ENCODE results near the gene AATF. TPM values are rescaled to one million over a fixed set of nuclear protein-coding genes. Genes with fewer than 3 reads are reported as not detected.
"Not testable (repeated sequence)": the region's sequence is repeated elsewhere in the genome, so short reads cannot be mapped to it uniquely, and the experiment has no call there.

Gene AATF
- total RNA-seq, 1 donor from 2014 or later = 42.8 TPM

DNA sequence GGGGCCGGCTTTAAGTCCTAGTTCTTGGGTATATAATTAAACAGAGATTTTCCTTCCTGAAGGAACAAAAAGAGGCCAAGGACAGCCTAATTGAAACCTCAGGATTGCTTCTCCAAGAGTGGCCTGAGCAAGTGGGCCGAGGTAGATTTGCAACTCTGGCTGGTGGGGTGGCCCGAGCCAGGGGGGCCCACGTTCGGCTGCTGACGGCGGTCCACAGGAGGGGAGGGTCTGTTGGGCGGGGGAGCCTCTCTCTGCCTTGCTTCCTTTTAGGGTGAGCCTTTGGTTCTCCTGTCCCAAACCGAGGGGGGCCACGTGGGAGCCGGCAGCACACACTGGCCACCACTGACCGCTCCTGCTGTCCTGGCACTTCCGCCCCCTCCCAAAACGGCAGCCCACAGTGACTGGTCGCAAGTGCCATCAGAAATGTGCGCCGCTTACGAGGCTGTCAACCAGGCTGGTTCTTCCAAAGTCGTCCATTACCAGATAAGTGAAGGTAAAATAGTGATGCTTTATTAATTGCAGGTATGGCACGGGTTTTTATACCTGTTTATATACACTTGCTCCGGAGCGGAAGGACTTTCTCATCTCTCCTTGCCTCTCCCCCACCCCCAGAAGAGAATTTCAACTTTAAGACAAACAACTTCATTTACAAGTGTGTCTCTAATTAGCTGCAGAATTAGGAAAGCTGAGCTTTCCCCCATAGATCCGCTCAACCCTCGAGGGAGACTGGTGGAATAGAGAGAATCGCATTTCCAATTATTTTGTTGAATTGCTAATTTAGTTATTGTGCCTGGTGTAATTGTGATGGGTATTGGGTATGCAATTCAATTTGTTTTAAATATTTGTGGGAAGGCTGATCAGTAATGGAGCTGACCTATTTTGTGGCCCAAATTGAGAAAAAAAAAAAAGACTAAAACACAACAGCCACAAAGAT is 117.8 kb downstream of the AATF start:
- H3K4me3 ChIP-seq = no peak overlapping the region
- intact Hi-C loops (cut with DNase I) = no loop called here
- H3K27me3 ChIP-seq = peaks cover 9% of the 10 kb centered on the region
- H3K27ac ChIP-seq = no peak overlapping the region
- H3K4me1 ChIP-seq = no peaks in the 10 kb centered on the region
- no peak for DNase-seq
- H3K36me3 ChIP-seq = no peaks in the 10 kb centered on the region
- H3K9me3 ChIP-seq = no peaks in the 10 kb centered on the region
- no peak for ATAC-seq
- TF ChIP-seq, protein P1, sequence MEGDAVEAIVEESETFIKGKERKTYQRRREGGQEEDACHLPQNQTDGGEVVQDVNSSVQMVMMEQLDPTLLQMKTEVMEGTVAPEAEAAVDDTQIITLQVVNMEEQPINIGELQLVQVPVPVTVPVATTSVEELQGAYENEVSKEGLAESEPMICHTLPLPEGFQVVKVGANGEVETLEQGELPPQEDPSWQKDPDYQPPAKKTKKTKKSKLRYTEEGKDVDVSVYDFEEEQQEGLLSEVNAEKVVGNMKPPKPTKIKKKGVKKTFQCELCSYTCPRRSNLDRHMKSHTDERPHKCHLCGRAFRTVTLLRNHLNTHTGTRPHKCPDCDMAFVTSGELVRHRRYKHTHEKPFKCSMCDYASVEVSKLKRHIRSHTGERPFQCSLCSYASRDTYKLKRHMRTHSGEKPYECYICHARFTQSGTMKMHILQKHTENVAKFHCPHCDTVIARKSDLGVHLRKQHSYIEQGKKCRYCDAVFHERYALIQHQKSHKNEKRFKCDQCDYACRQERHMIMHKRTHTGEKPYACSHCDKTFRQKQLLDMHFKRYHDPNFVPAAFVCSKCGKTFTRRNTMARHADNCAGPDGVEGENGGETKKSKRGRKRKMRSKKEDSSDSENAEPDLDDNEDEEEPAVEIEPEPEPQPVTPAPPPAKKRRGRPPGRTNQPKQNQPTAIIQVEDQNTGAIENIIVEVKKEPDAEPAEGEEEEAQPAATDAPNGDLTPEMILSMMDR (IDR thresholded peaks at IDR 0.05) = no peak

DNA sequence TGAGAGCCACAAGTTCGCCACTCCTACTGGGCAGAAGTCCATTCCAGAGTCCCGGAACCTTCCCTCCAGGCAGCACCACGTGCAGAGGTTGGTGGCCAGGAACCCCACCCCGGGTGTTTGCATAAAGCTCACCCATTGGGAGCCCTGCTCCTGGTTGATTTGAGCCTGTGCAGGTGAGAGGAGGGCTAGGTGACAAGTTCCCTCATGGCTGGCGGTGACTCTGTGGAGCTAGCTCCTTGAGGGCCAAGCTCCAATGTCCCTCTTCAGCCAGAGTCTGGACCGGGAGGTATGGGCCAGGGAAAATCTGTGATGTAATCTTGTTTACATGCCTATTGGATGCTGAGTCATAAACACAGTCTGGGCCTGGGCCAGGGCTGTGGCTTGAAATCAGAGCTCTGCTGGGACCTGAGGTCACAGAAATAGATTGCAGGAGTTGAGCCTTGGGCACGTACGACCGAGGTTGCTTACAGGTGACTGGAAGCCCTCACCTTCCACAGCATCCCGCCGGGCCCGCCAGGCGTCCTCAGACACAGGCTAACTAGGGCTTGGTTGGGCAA is 118.9 kb downstream of the AATF start:
- peak; percentile 62 for ATAC-seq
- Histone ChIP-seq H3K4me3 (no peak overlapping the region), H3K9me3 (no peaks in the 10 kb centered on the region), H3K36me3 (no peaks in the 10 kb centered on the region), H3K27me3 (peaks cover 9% of the 10 kb centered on the region), H3K27ac (no peak overlapping the region), H3K4me1 (no peaks in the 10 kb centered on the region)
- TF ChIP-seq, protein P1 (IDR thresholded peaks at IDR 0.05) = no peak
- intact Hi-C loops (cut with DNase I) = no loop called here
- no peak for DNase-seq

DNA sequence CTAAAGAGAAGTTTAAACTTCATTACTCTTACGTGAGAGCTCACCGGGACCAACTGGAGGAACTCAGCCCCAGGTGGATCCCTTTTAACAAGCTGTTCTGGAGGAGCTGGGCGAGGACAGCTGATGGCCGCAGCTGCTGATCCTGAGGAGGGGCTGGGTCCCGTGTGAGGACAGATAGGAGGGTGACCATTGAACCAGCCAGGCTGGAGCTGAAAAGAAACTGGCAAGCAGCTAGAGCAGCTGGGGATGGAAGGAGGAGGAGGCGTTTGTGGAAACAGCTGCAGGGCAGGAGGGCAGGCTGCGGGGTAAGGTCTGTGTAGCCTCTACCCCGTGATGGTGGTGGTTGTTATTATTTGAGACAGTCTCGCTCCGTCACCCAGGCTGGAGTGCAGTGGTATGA is 119.5 kb downstream of the AATF start:
- H3K4me3 ChIP-seq = no peak overlapping the region
- no peak overlapping the region for H3K27ac ChIP-seq
- H3K9me3 ChIP-seq = no peaks in the 10 kb centered on the region
- peaks cover 9% of the 10 kb centered on the region for H3K27me3 ChIP-seq
- H3K36me3 ChIP-seq = no peaks in the 10 kb centered on the region
- intact Hi-C loops (cut with DNase I) = no loop called here
- ATAC-seq (peak; percentile 51), DNase-seq (no peak)
- TF ChIP-seq, protein P1 (IDR thresholded peaks at IDR 0.05) = no peak
- H3K4me1 ChIP-seq = no peaks in the 10 kb centered on the region

DNA sequence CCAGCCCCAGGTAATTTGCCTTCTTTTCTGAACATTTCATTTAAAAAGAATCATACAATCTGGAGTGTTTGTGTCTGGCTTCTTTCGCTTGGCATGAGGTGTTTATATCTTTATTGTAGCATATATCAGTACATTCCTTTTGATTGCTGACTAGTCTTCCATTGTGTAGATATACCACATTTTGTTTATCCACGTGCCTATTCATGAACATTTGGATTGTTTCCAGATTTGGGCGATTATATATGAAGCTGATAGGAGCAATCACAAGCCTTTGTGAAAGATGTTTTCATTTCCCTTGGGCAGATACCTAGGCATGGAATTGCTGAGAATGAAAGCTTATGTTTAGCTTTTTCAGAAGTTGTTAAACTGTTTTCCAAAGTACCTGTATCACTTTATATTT is 120.3 kb downstream of the AATF start:
- H3K27me3 ChIP-seq = peaks cover 9% of the 10 kb centered on the region
- ATAC-seq (no peak), DNase-seq (no peak)
- intact Hi-C loops (cut with DNase I) = no loop called here
- TF ChIP-seq, protein P1 (IDR thresholded peaks at IDR 0.05) = no peak
- no peak overlapping the region for H3K4me3 ChIP-seq
- no peaks in the 10 kb centered on the region for H3K4me1 ChIP-seq
- H3K27ac ChIP-seq = no peak overlapping the region
- no peaks in the 10 kb centered on the region for H3K36me3 ChIP-seq
- no peaks in the 10 kb centered on the region for H3K9me3 ChIP-seq

DNA sequence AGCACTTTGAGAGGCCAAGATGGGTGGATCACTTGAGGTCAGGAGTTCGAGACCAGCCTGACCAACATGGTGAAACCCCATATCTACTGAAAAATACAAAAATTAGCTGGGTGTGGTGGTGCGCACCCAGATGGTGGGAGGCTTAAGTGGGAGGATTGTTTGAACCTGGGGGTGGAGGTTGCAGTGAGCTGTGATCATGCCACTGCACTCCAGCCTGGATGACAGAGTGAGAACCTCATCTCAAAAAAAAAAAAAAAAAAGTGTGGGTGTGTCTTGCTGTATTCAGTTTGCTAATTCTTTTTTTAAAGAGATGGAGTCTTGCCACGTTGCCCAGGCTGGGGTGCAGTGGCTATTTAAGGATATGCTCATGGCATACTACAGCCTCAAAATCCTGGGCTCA is 124.7 kb downstream of the AATF start:
- H3K36me3 ChIP-seq; ATAC-seq; intact Hi-C loops (cut with DNase I); H3K4me1 ChIP-seq; H3K27ac ChIP-seq; DNase-seq; H3K4me3 ChIP-seq; H3K27me3 ChIP-seq; H3K9me3 ChIP-seq: not testable (repeated sequence)

DNA sequence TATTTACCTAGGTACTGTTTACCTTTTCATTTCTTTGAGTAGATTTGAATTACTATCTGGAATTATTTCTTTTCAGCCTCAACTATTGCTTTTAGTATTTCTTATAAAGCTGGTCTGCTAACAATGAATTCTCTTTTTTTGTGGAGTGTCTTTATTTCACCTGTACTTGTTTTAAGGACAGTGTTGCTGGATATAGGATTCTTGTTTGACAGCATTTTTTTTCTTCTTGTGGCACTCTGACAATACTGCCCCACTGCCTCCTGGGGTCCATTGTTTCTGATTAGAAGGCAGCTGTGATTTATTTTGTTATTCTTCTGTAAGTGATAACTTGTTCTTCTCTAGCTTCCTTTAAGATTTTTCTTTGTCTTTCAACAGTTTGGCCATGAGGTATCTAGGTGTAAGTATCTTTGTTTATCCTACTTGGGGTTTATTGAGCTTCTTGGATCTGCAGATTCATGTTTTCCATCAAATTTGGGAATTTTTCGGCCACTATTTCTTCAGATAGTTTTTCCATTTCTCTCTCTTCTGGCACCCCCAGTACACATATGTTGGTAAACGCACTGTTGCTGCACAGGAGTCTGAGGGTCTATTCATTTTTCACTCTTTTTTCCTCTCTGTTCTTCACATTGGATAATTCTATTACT is 130.4 kb downstream of the AATF start:
- Histone ChIP-seq H3K27ac (no peak overlapping the region), H3K4me3 (no peak overlapping the region), H3K4me1 (no peaks in the 10 kb centered on the region), H3K36me3 (no peaks in the 10 kb centered on the region), H3K27me3 (no peaks in the 10 kb centered on the region), H3K9me3 (no peaks in the 10 kb centered on the region)
- DNase-seq (no peak), ATAC-seq (no peak)
- TF ChIP-seq, protein P1 (IDR thresholded peaks at IDR 0.05) = no peak
- intact Hi-C loops (cut with DNase I) = no loop called here
